Progenitor cell of endocrine pancreas (in vitro differentiated cells): ENCODE measurements around the gene LRBA. TPM values are rescaled to one million over a fixed set of nuclear protein-coding genes. Genes with fewer than 3 reads are reported as not detected.

ENCODE experiments used
- DNase-seq: peaks from one replicate; pipeline ENCODE4 v3.0.0; 2021; ENCODE audit warnings: low spot score; ENCODE audit not compliant: unreplicated experiment
- H3K27ac Mint-ChIP-seq: 2 replicates; pipeline ENCODE4 v1.8.0; 2021; ENCODE audit warnings: mild to moderate bottlenecking, moderate library complexity, mixed read lengths
- H3K27me3 Mint-ChIP-seq: 2 replicates; pipeline ENCODE4 v1.8.0; 2021; ENCODE audit warnings: mixed read lengths
- H3K36me3 Mint-ChIP-seq: 2 replicates; pipeline ENCODE4 v1.8.0; 2022; ENCODE audit warnings: mixed read lengths; ENCODE audit not compliant: insufficient read depth
- H3K4me1 Mint-ChIP-seq: 2 replicates; pipeline ENCODE4 v1.8.0; 2021; ENCODE audit warnings: low read depth, mixed read lengths
- H3K4me3 Mint-ChIP-seq: 2 replicates; pipeline ENCODE4 v1.8.0; 2021; ENCODE audit warnings: low read depth, mild to moderate bottlenecking, moderate library complexity, mixed read lengths
- H3K9me3 Mint-ChIP-seq: 2 replicates; pipeline ENCODE4 v1.8.0; 2021; ENCODE audit warnings: low read depth, mixed read lengths
- total RNA-seq: library from RNA; stranded (reverse); gene quantifications from 2 replicates; pipeline ENCODE4 v1.2.1, GENCODE V29; 2021
- TF ChIP-seq, protein P1 (sequence below): fragments of 200-600 bp; sonication (generic); IDR thresholded peaks from one replicate; pipeline ENCODE4 v1.5.0; 2021; ENCODE audit warnings: antibody characterized with exemption, mild to moderate bottlenecking; ENCODE audit not compliant: unreplicated experiment

LRBA gene
- total RNA-seq, 1 donor from 2014 or later, result 95.2 TPM

DNA sequence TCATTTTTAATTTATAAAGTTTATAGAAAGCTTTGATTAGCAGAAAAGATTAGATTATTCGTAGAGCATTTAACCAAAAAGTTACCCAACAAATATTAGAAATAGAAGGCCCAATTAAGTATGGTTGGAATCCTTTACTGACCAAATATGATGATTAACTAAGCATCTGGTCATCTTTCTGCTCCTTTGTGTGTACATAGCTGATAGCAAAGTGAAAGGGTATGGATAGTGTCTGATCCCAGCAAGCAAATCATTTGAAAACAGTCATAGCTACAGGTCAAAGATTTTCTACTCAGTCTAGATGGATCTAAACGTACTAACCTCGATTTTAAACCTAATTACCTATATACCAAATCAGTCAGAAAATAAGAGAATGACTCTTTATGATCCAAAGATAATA is 440.4 kb downstream of the LRBA start:
- no peak overlapping the region for H3K27ac Mint-ChIP-seq
- no peak overlapping the region for H3K4me3 Mint-ChIP-seq
- H3K4me1 Mint-ChIP-seq, result peaks cover 22% of the 10 kb centered on the region
- H3K9me3 Mint-ChIP-seq, result no peaks in the 10 kb centered on the region
- TF ChIP-seq, protein P1, sequence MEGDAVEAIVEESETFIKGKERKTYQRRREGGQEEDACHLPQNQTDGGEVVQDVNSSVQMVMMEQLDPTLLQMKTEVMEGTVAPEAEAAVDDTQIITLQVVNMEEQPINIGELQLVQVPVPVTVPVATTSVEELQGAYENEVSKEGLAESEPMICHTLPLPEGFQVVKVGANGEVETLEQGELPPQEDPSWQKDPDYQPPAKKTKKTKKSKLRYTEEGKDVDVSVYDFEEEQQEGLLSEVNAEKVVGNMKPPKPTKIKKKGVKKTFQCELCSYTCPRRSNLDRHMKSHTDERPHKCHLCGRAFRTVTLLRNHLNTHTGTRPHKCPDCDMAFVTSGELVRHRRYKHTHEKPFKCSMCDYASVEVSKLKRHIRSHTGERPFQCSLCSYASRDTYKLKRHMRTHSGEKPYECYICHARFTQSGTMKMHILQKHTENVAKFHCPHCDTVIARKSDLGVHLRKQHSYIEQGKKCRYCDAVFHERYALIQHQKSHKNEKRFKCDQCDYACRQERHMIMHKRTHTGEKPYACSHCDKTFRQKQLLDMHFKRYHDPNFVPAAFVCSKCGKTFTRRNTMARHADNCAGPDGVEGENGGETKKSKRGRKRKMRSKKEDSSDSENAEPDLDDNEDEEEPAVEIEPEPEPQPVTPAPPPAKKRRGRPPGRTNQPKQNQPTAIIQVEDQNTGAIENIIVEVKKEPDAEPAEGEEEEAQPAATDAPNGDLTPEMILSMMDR, result no peak
- DNase-seq, result no peak
- no peaks in the 10 kb centered on the region for H3K36me3 Mint-ChIP-seq
- H3K27me3 Mint-ChIP-seq, result peaks cover 16% of the 10 kb centered on the region

DNA sequence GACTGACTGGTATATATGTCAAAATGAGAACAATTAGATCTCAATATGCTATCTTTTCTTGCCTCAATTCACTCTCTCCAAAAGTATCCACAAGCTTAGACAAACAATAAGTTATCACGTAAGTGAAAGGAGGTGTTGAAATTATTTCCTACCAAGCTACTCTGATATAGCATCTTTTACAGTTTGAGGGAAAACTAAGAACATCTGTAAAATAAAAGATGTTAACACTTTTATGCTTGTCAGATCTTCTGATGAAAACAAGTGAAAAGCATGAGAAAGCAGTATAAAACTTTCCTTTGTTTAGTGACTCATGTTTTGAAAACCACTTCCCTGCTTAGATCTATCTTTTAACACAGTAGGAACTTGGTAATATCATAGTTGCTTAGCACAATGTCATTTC is 441.6 kb downstream of the LRBA start:
- no peak for DNase-seq
- Mint-ChIP-seq H3K9me3 (no peaks in the 10 kb centered on the region), H3K27me3 (peaks cover 4% of the 10 kb centered on the region), H3K4me3 (no peak overlapping the region), H3K36me3 (no peaks in the 10 kb centered on the region), H3K27ac (no peak overlapping the region), H3K4me1 (peaks cover 17% of the 10 kb centered on the region)
- TF ChIP-seq, protein P1, result no peak

DNA sequence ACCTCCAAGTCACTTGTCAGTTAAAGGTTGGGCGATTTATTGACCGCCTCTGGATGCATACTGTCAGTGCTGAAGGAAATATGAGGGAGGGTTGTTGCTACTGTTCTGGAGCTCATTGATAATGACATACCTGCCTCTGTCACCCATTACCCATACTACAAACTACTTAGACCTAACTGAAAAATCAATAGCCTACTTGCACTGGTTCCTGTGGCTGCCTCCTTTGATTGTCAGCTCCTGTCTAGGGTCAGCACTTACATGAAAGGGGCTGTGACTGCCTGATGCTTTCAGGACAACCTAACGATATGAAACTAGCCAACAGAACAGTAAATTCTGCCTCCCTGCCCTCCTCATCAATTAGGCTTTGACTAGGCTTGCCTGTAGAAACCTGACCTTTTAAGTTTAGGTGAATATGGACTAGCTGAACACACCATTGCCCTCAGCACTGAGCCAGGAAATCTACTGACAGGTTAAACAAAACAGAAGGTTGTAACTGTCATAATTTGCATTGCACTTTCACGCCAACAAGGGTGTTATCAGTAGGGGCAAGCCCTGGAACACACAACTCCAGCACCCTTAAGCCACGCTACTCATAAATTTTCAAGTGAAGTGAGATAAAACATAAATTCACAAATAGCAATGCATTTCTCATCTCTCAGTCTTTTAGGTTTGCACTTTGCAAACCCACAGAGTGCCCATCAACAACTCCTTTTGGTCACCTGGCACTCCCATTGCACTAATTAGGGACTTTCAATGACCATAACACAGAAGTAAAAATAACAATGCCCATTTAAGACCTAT is 442.2 kb downstream of the LRBA start:
- TF ChIP-seq, protein P1, result no peak

DNA sequence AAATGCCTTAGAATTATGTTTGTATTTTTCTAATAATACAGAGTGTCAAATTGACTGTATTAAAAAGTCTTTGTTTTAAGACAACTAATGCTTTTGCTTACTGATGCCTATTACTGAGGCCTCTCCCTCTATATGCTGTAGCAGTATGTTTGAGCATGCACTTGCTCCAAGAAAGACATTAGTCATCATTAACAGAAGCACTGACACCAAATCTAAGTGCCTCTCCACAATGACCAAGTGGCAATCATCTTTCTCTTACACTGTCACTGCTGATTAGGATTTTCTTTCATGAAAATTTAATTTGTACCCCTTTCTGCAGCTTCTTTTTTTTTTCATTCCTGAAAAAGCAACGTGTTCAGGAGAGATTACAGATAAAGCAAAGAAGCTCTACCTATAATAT is 444.2 kb downstream of the LRBA start:
- Mint-ChIP-seq H3K36me3 (no peaks in the 10 kb centered on the region), H3K27me3 (no peaks in the 10 kb centered on the region), H3K9me3 (no peaks in the 10 kb centered on the region), H3K4me1 (peaks cover 17% of the 10 kb centered on the region), H3K4me3 (no peak overlapping the region), H3K27ac (no peak overlapping the region)
- TF ChIP-seq, protein P1, result no peak
- DNase-seq, result no peak

More for the DNA sequence above, 442.2 kb downstream of the LRBA start:
- Mint-ChIP-seq H3K4me1 (peaks cover 17% of the 10 kb centered on the region), H3K9me3 (no peaks in the 10 kb centered on the region), H3K27me3 (peaks cover 2% of the 10 kb centered on the region), H3K36me3 (no peaks in the 10 kb centered on the region), H3K27ac (no peak overlapping the region), H3K4me3 (no peak overlapping the region)
- DNase-seq, result no peak

DNA sequence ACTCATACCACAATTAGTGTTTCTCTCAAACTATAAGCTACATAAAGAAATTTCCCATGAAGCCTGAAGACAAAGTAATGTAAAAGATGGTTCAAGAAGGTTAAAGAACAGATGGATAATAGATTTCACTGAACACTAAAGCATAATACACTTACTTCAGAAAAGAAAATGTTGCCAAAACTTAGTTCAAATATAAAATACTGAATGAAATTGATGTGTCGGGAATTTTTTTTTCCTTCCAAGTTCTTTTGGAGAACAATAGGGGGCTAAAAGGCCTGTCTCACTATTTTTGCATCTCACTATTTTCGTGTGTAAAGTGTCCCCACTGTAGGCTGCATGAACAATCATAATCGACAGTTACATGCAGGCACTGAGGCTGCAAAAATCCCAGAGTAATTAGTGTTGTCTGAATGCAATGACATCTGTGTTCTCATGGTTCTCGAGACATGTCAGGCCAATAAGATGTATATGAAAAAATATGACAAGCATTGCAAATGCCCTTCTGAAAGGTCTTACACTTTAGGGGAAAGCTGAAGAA is 445.0 kb downstream of the LRBA start:
- TF ChIP-seq, protein P1, result no peak
- DNase-seq, result no peak
- Mint-ChIP-seq H3K9me3 (peaks cover under 1% of the 10 kb centered on the region), H3K27me3 (no peaks in the 10 kb centered on the region), H3K36me3 (peaks cover under 1% of the 10 kb centered on the region), H3K4me1 (peaks cover 17% of the 10 kb centered on the region), H3K4me3 (no peak overlapping the region), H3K27ac (no peak overlapping the region)
